ENCODE measurements around the gene CELF3.
"Not testable (repeated sequence)": the region's sequence is repeated elsewhere in the genome, so short reads cannot be mapped to it uniquely, and the experiment has no call there.

Gene CELF3

DNA sequence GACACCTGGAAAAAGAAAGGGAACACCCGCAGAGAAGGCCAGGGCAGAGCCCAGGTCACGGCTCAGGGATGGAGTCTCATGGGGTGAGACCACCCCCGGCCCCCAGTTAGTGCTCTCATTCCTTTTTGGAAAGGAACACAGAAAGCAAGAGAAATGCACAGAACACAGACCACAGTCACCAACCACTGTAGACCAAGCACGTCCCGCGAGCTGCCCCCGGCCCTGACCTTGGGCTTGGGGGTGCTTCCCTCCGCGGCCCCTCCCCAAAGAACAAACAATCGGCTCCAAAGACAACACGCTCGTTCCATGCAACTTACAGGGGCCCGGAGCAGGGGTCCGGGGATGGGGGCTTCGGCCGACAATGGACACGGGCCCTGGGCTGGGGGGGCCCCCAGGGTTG is 12.8 kb downstream of the CELF3 start:
- no peak for DNase-seq (ENCODE audit: low read depth)

DNA sequence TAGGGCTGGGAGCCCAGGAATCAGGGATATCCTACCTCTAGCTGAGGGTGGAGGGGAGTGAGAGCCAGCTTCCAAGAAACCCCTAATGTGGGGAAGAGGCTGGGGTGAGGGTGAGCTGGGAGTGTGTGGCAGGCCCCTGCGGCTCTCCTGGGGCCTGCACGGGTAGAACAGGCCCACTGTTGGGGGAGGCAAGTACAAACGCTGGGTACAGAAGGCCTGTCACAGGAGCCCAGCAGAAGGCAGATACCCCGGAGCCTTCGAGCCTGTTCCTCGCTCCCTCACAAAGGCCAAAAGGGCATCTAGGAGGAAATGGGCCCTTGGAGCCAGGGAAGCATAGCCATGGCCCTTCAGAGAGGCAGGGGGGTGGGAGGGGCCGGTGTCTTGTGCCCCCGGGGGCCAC is 13.7 kb downstream of the CELF3 start:
- no peak for DNase-seq (ENCODE audit: low read depth)

DNA sequence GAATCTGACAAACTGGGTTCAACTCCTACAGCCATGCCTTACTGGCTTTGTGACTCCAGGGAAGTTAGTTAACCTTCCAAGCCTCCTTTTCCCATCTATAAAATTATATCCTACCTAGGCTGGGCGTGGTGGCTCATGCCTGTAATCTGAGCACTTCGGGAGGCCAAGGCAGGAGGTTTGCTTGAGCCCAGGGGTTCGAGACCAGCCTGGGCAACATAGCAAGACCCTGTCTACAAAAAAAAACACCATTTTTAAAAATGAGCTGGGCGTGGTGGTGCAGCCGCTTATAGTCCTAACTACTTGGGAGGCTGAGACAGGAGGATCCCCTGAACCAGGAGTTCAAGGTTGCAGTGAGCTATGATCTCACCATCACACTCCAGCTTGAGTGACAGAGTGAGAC is 15.1 kb downstream of the CELF3 start:
- DNase-seq (ENCODE audit: low read depth): no peak

DNA sequence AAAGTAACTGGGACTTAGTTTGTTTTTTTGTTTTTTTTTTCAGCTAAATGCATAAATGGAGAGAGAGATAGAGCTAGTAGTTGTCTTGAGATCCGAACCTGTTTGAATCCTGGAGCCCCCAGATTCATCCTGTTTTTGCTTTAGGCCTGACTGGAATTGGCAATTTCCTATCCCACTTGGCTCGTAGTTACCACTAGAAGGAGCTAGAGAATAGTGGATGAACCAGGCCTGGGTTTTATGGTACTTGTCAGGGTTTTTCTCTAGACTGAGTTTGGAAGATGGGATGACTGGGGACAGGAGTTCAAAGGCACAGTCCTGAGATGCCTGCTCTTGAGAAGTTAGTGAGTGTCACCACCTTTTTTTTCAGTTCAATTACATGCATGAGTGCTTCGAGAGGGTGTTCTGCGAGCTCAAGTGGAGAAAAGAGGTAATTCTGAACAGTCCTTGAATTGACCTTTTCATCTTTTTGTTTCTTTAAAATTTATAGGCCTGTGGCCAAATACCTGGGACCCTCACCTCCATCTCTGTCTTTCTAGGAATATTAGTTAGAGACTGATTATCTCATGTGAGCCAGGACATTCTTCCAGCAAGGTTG is 23.4 kb downstream of the CELF3 start:
- DNase-seq (ENCODE audit: low read depth): no peak

DNA sequence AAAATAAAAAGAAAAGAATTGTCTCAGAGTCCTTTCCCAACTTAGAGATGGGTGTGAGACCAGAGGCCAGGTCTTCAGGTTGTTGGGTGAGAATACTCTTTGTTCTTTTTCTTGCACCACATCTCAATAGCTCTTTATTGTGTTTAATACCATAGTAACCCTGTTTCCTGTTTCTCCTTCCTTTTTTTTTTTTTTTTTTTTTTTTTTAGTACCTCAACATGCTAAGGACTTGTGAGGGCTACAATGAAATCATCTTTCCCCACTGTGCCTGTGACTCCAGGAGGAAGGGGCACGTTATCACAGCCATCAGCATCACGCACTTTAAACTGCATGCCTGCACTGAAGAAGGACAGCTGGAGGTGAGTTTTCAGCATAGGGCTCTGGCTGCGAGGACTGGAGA is 24.4 kb downstream of the CELF3 start:
- DNase-seq (ENCODE audit: low read depth): no peak

DNA sequence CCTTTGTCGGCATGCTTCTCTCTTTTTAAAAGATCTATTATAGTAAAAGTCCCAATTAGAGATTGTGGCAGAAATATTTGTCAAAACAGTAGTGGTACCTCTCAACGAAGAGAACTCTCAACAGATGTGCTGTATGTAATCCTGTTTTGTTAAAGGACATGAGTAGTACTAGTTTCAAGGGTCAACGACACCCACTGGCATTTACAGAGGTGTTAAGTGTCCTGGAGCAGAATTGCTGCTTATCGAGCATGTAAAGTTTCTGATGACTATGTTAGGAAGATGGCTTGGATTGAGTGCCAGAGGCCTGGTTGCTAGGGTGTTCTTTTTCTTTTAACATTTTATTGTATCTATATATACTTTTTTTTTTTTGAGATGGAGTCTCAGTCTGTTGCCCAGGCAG is 27.1 kb downstream of the CELF3 start:
- no peak for DNase-seq (ENCODE audit: low read depth)

DNA sequence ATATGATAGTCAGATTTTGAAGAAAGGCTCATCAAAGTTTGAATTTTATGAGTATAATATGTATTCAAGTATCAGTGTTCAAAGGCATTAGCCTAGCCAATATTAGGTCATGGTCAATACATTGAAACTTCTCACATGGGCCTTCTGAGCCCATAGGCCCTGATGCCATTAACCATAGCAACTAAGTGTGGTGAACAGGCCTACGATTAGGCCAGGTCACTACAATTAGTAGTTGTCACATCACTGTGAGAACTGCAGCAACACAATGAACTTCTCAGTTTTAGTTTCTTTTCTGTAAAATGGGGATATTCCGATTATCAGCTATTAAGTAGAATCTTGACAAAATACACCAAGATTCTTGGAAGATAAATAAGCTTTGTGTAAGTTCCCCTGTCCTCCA is 30.0 kb downstream of the CELF3 start:
- DNase-seq (ENCODE audit: low read depth): no peak

DNA sequence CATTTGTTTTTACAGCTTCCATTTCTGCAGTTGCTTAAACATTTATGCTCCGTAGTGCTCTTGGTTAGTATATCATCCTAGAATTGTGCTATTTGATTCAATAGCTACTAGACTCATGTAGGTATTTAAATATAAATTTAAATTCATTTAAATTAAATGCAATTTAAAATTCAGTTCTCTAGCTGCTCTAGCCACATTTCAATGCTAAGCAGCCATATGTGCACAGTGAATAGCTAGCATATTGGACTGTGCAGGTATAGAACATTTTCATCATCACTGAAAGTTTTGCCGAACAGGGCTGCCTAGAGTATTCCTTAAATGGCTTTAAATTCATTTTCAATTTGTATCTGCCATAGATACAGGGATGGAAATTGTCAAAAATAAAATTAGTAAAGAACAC is 32.5 kb downstream of the CELF3 start:
- DNase-seq (ENCODE audit: low read depth): no peak

DNA sequence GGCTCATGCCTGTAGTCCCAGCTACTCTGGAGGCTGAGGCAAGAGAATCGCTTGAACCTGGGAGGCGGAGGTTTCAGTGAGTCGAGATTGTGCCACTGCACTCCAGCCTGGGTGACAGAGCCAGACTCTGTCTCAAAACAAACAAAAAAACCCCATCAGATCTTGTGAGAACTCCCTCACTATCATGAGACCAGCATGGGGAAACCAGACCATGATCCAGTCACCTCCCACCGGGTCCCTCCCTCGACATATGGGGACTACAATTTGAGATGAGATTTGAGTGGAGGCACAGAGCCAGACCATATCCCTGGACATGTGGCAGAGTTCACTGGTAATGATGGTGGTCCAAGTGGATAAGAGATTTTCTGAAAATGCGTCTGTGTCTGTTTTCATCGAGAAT is 33.7 kb downstream of the CELF3 start:
- DNase-seq (ENCODE audit: low read depth): not testable (repeated sequence)

DNA sequence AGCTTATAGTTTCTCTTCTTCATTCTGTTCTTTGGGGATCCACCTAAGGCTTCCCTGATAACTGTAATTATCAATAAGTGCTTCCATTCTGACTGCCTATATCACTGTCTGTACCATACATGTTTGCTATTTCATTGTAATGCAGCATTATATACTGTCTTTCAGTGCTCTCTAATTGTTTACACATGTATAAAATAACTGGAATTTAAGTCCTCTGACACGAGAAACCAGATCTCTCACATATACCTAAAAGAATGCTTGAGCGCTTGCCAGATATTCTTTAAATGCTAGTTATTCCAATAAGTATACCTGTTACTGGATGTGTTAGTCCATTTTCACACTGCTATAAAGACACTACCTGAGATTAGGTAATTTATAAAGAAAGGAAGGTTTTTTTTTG is 34.7 kb downstream of the CELF3 start:
- DNase-seq (ENCODE audit: low read depth): no peak

DNA sequence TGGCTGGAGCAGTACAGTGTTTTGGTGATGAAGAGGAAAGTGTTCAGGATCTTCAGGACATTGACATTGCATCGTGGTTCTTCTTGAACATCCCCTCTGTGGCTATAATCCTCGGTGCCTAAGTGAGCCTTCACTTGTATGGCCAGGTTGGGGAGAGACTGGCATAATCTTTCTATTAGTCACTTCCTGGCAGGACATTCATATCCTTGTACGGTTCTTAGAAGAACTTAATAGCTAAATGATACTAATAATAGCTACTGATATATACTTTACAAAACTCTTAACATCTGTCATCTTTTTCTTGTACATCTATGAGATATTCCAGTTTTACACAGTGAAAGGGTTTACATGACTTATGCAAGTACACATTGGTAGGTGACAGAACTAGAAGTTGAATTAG is 35.8 kb downstream of the CELF3 start:
- no peak for DNase-seq (ENCODE audit: low read depth)

DNA sequence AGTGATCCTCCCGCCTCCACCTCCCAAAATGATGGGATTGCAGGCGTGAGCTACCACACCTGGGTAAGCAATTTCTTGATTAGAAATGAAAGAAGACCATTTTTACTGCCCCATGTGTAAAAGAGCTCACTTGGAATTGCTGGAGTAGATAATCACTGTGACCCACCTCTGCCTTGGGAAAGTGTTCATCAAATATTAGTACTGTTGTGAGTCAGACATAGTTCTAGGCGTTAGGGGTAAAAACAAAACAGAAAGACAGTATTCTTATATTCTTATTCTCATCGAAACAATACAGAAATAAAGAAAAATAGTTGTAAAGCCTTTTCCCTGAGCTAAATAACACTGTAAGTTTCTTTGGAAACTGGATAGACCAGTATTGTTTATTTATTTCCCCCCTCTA is 36.2 kb downstream of the CELF3 start:
- no peak for DNase-seq (ENCODE audit: low read depth)

DNA sequence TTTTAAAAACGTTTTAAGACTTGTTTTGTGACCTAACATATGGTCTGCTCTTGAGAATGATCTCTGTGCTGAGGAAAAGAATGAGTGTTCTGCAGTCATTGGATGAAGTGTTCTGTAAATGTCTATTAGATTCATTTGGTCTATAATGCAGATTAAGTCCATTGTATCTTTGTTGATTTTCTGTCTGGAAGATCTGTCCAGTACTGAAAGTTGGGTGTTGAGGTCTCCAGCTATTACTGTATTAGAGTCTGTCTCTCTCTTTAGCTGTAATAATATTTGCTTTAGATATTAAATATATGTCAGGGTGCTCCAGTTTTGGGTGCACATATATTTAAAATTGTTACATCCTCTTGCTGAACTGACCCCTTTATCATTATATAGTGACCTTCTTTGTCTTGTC is 43.2 kb downstream of the CELF3 start:
- no peak for DNase-seq (ENCODE audit: low read depth)

DNA sequence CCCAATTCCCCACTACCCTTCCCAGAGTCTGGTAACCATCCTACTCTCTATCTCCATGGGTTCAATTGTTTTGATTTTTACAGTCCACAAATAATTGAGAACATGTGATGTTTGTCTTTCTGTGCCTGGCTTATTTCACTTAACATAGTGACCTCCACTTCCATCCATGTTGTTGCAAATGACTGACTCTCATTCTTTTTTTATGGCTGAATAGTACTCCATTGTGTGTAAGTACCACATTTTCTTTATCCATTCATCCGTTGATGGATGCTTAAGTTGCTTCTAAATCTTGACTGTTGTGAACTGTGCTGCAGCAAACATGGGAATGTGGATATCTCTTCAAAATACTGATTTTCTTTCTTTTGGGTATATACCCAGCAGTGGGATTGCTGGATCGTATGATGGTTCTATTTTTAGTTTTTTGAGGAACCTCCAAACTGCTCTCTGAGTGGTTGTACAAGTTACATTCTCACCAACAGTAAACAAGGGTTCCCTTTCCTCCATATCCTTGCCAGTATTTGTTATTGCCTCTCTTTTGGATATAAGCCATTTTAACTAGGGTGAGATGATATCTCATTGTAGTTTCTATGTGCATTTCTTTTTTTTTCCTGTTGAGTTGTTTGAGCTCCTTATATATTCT is 46.4 kb downstream of the CELF3 start:
- DNase-seq (ENCODE audit: low read depth): not testable (repeated sequence)

DNA sequence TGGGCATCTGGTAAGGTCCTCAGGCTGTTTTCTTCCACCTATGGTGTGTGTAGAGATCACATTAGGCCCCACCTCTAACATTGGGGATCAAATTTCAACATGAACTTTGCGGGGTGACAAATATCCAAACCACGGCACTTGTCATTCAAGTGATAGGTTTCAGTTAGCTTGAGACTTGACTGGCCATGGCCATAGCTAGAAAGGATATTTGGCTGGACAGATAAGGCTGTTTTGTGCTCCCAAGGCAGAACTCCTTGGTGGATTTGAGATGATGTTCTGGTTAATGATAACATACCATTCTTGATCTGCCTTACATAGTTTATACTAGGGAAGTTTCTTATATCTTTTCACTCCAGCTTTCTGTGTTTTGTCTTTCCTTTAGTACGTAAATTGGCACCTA is 48.5 kb downstream of the CELF3 start:
- no peak for DNase-seq (ENCODE audit: low read depth)

DNA sequence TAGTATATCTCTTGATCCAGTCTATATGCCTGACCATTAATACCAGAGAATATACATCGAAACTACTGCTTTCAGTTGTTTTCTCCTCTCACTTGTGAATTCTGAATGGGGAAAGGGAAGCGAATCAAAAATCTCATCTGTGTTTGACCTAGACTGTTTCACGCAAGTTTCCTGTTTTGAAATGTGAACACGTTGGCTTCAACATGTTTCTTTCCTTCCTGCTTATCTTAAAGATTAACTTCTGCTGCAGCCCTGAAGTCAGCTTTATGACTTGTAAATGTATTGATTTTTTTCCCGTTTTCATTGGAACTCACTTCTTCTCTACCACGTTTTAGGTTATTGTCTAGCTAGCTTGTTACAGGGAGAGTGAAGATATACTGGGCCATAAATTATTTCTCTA is 54.9 kb downstream of the CELF3 start:
- no peak for DNase-seq (ENCODE audit: low read depth)

DNA sequence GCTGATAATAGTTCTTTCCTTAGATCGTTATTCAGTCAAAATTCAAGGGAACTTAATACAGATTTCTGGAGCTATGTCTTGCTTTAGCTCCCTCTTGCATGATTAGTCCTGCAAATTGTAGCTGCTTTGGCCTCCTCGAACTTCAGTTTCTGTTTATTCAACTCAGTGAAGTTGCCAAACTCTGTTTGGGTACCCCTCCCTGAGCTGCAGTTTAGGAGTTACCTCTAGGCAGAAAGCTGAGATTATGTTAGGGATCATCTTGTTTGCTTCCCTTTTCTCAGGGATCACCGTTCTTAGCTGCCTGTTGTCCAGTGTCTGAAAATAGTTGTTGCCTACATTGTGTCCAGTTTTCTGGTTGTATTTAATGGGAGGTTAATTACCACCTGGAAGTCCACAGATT is 61.2 kb downstream of the CELF3 start:
- DNase-seq (ENCODE audit: low read depth): no peak

DNA sequence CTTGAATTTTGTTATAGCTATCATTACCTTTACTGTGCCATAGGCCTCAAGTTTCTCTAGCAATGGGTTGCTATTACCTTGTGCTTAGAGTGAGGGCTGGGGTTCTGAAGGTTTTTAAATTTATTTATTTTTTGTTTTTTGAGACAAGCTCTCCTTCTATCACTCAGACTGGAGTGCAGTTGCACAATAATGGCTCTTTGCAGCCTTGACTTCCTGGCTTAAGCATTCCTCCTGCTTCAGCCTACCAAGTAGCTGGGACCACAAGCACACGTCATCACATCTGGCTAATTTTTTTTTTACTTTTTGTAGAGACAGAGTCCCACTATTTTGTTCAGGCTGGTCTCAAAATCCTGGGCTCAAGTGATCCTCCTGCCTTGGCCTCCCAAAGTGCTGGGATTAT is 63.2 kb downstream of the CELF3 start:
- DNase-seq (ENCODE audit: low read depth): no peak

Data from CMK (cell line).